Epidermal melanocyte (primary cell): Measurements from ENCODE around the gene SEMA5A.
"Not testable (repeated sequence)": the region's sequence is repeated elsewhere in the genome, so short reads cannot be mapped to it uniquely, and the experiment has no call there.

Source experiments
- DNase-seq: peaks from one replicate; pipeline ENCODE4 v3.0.0; 2011; ENCODE audit warnings: low spot score; ENCODE audit not compliant: insufficient read length

SEMA5A gene

DNA sequence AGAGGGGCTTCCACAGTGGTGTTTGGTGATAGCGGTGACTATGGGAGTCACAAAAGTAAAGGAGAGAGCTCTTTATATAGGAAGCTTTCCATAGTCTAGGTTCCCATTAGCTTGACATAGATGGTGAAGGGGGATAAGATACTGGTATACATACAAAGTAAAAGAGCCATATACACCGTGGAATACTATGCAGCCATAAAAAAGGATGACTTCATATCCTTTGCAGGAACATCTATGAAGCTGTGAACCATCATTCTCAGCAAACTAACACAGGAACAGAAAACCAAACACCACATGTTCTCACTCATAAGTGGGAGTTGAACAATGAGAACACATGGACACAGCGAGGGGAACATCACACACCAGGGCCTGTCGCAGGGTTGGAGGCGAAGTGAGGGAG is 146.1 kb downstream of the SEMA5A start:
- DNase-seq: not testable (repeated sequence)

DNA sequence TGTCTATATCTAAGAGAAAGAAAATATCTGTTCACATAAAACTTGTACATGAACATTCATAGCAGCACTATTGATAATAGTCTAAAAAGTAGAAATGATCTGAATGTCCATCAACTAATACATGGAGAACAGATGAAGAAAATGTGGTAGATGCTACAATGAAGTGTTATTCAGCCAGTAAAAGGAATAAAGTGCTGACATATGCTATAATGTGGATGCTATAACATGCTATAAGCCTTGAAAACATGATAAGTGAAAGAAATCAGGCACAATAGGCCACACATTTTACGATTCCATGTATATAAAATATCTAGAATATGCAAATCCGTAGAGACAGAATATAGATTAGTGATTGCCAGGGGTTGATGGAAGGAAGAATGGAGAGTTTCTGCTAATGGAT is 146.8 kb downstream of the SEMA5A start:
- DNase-seq: no peak

DNA sequence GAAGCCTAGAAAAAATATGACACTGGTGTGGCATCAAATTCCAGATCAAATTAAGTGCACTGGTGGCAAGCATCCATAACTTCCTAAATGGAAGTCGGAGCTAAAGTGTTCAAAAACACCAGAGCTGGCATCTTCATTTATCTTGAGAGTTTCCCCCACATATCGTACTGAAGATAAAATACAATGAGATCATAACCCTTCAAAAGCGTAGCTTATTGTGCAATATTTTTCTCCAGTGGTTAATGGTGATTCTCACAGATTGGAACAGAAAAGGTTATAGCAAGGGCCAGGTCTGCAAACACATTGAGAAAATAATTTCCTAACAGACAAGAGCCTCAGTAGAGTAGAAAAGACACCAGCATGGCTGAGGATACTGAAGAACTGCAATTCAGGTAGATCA is 147.6 kb downstream of the SEMA5A start:
- DNase-seq: no peak

DNA sequence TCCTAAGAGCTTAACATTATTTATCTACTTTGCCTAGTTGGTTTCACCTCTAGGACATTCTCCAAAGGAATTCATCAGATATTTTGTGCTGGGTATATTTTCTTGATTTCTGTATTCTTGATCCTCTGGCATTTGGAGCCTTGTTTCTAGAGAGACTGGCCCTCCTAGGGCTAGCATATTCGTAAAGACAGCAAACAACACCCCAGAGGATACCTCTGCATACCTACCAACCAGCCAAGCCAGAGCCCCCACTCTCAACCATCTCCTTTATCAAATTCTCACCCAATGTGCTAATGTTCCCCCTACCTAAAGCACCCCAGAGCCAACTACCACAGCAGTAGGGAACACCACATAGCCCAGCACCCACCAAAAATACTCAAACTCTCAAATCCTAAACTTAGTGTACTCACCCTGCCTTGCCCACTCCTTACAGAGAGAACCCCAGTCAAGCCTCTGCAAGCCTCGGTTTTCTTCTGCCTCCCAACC is 149.5 kb downstream of the SEMA5A start:
- DNase-seq: no peak

DNA sequence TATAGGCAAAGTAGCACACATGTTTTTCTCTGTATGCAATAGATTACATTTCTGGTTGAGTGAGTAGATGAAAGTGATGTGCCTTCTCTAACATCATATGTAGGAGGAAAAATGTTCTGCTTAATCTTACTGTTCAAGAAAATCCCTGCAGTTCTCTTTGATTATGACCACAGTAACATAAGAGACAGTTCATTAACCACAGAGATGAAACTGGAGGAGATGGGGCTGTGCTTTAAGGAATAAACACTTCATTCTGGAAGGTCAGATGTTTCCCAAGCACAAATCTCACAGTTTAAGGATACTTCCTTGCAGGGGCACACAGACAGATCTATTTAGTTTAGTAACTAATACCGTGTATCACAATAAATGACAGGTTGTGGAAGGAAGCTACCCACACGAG is 150.2 kb downstream of the SEMA5A start:
- no peak for DNase-seq

DNA sequence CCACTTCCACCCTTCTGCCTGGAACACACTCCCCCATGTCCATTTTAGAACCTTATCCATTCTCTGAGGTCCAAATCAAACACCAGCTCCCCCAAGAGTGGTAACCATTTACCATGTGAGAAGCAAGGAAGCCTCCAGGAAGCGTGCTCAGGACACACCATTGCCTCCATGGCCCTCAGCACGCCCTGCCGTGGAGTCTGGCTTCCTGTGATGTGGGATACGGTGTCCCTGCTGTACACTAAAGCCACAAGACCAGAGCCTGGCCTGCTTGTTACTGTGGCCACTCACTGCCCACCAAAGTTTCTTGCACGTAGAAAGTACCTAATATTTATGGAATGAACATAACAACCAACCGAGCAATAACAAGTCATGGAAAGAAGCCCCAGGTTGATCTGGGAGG is 151.7 kb downstream of the SEMA5A start:
- DNase-seq: no peak

DNA sequence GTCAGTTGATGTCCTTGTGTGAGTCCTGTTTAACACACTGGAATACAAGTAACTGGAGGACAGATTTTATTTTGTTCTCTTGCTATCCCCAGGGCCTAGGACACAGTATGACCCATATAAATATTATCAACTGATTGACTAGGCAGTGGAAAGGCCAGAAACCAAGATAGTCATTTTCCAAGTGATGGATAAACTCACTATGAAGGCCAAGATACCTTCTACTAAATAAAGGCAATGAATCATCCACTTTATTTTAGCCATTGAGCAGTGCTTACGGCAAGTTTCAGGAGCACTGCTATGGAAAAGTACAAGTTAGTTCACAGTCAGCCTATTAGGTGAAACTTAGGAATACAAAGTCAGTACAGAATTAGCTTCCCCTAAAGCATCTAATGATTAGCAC is 153.2 kb downstream of the SEMA5A start:
- no peak for DNase-seq

DNA sequence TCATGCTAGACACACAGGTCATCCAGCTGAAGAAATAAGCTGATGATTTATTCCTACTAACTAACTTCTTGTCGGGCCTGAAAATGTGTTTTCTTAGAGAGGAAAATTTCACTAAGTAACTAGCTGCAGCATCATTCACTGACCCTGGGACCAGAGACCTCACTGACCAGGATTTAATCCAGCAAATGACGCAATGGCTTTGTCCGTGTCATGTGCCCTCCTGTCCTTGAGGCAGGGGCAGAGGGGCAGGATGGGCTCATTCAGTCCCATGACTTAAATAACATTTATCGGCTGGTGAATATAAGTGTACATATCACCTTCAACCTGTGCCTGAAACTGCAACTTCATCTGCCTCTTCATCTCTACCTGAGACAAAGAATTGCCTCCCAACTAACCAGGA is 154.8 kb downstream of the SEMA5A start:
- no peak for DNase-seq

DNA sequence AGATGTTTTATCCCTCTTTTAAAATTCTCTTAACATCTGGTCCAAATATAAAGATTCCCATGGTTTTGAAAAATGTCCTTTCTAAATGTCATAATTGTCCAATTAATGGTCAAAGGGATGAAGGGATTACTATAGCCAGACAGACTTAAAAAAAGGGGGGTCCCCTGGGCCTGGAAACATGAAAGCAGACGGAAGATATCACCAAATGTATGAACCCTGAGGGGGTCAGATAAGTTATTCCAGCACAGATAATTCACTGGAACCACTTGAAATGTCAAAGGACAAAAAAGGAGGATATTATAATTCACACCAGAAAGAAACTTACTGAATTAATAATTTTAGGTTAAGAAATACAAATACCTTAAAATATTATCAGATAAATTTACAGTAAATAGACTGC is 155.8 kb downstream of the SEMA5A start:
- no peak for DNase-seq

DNA sequence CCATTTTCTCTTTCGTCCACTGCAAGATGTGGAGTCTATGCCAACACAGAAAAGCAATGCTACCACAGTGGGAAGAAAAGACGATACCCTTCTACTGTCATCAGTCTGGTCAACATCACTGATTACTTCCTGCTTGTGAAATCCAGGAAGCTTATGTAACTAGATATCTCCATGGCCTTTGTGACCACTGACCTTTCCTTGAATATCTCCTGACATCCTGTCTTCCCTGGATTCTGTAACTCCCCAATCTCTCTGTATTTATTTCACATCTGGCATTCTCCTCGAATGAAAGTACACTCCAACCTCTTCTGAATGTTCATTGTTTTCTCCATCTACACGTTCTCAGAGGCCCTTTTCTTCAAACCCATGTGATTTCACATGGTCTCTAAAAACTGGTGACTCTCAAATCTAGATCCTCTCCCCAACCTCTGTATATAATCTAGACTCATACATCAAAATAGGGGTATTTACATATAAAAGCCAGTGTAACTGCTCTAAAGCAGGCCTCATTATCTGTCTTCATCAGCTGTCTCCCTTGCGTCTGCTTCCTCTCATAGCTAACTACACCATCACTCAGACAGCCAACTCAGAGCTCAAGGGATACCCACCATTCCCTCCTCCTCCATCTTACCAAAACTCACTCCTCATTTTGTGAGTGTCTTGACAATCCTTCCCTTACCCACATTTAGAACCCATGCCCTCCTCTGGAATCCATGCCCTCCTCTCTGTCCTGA is 156.8 kb downstream of the SEMA5A start:
- no peak for DNase-seq

DNA sequence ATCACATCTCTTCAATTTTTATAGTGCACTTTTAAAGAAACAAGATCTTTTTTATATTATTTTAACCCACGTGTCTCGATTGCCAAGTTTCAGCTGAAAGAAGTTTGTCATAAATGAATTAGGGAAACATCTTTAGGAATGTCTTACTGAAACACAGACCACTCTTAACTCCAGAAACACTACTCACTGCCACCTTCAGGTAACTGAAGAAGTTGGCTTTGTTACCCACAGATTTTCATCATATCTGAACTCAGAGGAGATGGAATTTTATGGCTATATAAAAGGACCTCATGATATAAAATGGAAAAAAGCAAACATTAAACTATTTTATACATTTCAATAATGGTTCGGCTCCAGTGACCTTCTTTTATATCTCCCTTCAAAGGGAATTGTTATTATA is 158.0 kb downstream of the SEMA5A start:
- DNase-seq: no peak

DNA sequence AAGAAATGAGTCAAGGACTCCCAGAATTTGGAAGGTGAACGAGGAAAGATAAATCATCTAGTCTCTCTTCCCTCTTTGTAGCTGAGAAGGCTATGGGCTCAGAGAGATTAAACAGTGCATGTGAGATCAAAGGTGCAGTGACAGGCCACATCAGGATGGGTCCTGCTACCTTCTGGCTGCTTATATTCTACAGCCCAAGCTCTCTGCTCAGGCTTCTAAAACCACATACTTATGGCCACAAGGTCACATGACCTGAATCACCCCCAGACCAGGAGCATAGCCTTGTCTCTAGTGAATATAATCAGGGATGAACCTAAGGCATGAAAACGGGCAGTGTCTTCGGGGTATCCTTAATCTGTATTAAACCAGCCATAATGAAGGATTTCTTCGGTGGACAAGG is 158.9 kb downstream of the SEMA5A start:
- DNase-seq: no peak

DNA sequence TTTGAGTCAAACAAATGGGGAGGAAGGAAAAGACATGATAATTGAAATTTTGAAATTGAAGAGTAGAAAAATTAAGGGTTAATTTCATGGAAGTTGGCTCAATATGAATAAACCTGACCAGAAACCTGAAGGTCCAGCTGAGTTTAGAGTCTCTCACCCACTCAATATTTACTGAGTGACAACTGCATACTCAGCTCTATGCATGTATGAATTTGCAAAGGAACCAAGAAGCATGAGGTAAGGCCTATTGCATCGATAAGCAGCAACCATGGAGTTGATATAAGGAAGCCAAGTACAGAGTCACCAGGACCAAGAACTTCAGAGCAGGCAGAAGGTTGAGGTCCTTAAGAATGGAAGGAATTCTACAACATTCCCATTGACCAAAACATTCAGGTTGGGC is 163.4 kb downstream of the SEMA5A start:
- DNase-seq: no peak

DNA sequence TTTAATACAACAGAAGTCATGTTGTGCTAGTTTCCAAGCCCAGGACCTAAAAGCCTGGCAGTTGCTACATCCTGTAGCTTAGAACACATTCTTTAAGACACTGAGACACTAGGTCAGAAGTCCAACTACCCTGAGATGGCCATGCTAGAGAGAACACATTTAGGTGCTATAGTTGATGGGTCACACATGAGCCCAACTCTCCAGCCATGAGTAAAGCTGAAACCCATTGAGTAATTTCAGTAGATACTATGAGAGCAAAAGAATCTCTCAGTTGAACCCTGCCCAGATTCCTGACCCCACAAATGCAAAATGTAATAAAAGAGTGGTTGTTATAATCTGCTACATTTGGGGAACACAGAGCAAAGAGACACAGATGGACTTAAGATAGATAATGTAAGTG is 164.4 kb downstream of the SEMA5A start:
- no peak for DNase-seq

DNA sequence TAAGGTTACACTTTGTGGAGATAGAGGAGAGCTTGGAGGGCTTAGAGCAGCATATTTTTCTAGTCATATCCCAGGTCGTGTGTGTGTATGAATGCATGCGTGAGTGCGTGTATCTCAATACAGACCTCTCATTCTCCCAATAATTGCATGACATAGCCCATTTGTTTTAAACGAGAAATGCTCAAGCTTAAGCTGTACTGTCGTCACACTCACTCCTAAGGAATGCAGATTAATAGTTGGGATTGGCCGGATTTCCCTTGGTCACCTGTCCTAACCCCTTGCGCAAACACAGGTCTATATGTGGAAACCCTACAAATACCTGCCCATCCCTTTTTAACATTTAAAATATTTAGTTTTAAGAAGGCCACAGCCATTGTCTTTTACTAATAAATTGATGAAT is 165.8 kb downstream of the SEMA5A start:
- DNase-seq: no peak

DNA sequence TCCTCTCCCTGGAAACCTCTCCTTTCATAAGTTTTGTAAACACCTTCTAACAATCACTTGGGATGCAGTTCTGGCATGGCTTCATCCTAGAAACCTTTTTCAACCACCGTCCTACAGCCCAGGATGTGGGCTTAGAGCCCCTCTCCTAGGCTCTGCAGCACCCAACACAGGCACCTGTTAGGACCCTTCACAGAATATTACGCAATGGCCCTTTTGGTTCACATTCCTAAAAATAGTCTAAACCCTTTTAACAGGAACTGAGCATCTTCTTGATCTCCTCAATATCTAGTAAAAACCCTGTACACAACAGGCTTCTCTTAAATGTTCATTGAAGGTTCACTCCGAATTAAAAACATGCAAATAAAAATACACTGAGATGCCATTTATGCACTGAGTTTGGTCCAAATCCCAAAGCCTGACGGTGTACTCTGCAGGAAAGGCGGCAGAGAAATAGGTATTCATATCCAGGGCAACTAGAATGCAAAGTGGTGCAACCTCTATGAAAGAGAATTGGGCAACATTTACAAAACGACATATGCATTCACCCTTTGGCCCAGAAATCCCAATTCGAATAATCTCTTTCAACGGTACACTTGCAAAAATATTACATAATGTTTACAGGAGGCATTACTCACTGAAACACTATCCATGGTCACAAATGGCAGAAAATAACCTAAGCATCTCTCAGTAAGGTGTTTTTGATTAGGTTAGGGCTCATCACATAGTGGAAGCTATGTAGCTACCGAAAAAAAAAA is 169.3 kb downstream of the SEMA5A start:
- DNase-seq: no peak

DNA sequence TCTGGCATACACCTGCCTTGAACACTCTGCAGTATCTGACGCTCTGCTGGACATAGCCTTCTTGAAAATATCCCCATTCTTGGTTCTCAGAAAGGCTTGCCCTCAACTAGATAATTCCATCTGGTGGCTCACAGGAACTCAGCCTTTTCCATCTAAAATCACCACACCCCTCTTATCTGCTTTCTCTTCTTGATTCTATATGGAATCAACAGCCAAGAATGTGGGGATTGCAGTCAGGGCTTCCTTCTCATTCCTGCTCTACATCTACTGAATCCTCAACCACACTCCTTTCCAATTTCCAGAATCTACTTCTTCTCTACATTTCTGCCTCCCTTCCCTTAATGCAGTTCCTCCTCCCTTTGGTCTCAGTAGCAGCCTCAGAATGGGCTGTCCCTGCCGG is 170.1 kb downstream of the SEMA5A start:
- no peak for DNase-seq

DNA sequence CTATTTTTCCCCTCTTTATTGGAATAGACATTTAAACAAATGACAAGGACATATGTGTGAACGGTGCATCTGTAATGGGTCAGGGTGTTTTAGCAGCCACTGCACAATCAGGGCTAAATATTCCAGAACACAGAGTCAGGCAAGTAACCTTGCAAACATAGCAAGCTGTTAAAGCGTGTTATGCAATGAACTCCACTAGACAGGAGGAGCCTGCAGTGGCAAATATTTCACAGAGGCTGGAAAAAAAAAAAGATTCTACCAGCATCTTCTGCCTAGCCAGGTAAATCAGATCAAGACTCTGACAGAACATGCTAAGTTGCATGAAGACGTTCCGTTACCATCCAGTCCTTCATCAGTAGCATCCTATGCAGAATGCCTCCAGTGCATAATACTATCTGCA is 171.8 kb downstream of the SEMA5A start:
- no peak for DNase-seq

DNA sequence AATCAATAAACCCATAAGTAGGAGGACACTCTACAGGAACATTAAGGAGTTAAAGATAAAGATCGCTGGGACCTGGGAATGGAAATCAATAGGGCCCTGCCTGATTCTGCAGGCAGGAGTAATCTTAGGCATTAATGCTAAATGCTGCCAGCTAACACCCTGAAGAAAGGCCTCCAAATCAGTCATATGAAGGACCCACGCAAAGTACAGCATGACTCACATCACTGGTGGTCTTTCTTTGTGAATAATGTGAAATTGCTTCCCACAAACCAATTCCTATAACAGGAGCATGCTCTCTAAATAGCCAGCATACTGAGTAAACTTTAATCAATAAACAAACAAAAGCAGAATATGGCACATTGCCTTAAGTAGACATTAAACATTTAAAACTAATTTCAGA is 172.3 kb downstream of the SEMA5A start:
- no peak for DNase-seq

DNA sequence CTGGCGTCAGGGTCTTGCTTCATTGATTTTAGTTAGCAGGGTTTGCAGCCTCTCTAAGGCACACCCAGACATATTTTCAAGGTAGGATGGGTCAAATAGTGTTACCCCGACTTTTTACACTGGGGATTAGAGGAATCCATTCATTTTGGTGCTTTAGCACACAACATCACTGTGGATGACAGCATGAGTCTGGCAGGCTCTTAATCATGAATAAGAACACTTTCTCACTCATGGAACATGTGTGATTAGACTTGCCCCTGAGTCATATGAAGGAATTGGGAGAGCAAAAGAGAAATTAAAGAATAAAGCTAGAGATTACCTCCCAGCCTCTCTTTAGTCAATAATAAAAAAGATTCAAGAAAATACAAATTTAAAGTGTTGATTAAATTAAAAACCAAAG is 175.6 kb downstream of the SEMA5A start:
- no peak for DNase-seq

DNA sequence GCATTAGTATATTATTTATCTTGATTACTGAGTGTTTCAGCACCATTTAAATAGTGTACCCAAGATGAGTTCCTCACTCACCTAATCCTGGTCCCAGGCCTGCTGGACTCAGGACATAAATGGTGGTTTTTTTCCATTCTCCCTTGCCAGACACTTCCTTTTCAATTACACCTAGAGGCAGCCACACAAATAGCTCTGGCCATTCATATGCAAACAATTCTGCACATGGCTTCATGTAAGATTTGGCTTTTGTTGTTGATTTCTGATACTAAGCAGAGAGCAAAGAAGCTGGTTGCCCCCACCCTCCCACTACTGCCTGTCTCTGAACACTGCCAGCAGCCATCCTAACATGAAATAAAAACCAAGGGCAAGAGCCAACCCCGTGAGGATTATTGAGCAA is 180.4 kb downstream of the SEMA5A start:
- DNase-seq: no peak

DNA sequence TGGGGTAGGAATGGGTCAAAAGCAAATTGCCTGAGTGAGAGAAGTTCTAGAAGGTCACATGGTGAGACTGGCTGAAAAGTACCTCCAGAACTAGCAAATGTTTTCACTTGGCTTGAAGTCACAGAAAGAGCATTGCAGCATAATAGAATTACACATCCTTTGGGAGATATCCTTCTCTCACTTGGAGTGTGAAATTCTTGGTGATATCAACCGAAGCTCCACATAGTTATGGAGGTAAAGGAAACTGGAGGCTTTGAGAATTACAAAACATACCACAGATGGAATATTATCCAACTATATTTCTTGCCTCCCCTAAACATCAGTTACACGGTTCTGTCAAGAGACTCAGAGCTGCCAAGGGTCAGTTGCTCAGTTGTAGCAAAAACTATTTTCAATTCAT is 182.4 kb downstream of the SEMA5A start:
- DNase-seq: no peak

DNA sequence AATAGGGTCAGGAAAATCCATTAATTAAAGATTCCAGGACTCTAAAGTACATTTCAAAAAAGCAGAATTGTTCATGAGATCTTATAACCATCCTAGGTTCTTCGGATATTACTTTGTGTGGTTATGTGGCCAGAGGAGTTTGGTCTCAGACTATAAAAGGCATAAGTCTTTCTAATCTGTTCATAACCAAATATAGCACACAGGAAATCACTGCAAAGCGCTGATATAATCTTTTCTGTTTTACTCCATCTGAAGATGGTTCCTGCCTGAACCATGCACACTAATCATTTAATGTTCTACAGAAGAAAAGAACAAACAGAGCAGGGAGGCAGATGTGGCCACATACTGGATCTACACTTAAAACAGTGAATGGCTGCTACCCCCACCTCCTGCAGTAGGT is 182.8 kb downstream of the SEMA5A start:
- DNase-seq: no peak
